ENCODE results near the gene ZNF609. TPM values are rescaled to one million over a fixed set of nuclear protein-coding genes. Genes with fewer than 3 reads are reported as not detected.

The ZNF609 gene
- total RNA-seq, 1 experiment from 2014 or later = 31.0 TPM

GRCh38 chr15:64713592-64713991 lies 253.2 kb downstream of the ZNF609 start:
- TF ChIP-seq MAX (IDR thresholded peaks at IDR 0.05) (no peak), POLR2AphosphoS5 (IDR thresholded peaks at IDR 0.05; ENCODE audit: low read depth, low read length) (no peak), JUND (IDR thresholded peaks at IDR 0.05) (no peak), CEBPB (IDR thresholded peaks at IDR 0.05; ENCODE audit: low read depth) (no peak), EGR1 (IDR thresholded peaks at IDR 0.05; ENCODE audit: low read depth) (no peak)
- TF ChIP-seq, protein P1, sequence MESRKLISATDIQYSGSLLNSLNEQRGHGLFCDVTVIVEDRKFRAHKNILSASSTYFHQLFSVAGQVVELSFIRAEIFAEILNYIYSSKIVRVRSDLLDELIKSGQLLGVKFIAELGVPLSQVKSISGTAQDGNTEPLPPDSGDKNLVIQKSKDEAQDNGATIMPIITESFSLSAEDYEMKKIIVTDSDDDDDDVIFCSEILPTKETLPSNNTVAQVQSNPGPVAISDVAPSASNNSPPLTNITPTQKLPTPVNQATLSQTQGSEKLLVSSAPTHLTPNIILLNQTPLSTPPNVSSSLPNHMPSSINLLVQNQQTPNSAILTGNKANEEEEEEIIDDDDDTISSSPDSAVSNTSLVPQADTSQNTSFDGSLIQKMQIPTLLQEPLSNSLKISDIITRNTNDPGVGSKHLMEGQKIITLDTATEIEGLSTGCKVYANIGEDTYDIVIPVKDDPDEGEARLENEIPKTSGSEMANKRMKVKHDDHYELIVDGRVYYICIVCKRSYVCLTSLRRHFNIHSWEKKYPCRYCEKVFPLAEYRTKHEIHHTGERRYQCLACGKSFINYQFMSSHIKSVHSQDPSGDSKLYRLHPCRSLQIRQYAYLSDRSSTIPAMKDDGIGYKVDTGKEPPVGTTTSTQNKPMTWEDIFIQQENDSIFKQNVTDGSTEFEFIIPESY (IDR thresholded peaks at IDR 0.05; ENCODE audit: extremely low read depth, insufficient replicate concordance, low read length) = no peak
- TF ChIP-seq, protein P2, sequence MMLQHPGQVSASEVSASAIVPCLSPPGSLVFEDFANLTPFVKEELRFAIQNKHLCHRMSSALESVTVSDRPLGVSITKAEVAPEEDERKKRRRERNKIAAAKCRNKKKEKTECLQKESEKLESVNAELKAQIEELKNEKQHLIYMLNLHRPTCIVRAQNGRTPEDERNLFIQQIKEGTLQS (IDR thresholded peaks at IDR 0.05) = no peak

GRCh38 chr15:64716452-64716851 lies 256.1 kb downstream of the ZNF609 start:
- POLR2A ChIA-PET = interaction anchor here (0.6 kb wide), 1 partner anchor 469 kb away, joined by 3 read pairs; the partner anchor contains the start of gene CLPX
- H2AFZ ChIP-seq (ENCODE audit: low read depth, low read length, poor library complexity, severe bottlenecking) = no peak overlapping the region
- no TSS peak for BruUV-seq (replicated peaks)
- H3K36me3 ChIP-seq (ENCODE audit: control insufficient read depth in 1 of 2, insufficient read depth in 2 of 2, low read length in 2 of 2) = no peaks in the 10 kb centered on the region
- no peaks in the 10 kb centered on the region for H3K27me3 ChIP-seq (ENCODE audit: insufficient read depth, low read length)
- H3K9me3 ChIP-seq (ENCODE audit: control insufficient read depth in 1 of 2, insufficient read depth in 1 of 2, low read depth in 1 of 2, low read length in 2 of 2) = no peaks in the 10 kb centered on the region
- no peak overlapping the region for H3K4me3 ChIP-seq (replicated peaks in 1 of 2; ENCODE audit: low read depth in 1 of 2, low read length in 2 of 2)
- no peak overlapping the region for H3K4me2 ChIP-seq (ENCODE audit: low read length)
- H4K20me1 ChIP-seq (ENCODE audit: insufficient read depth) = no peaks in the 10 kb centered on the region
- H3K27ac ChIP-seq (ENCODE audit: low read depth, low read length) = no peak overlapping the region
- H3K4me1 ChIP-seq (ENCODE audit: control insufficient read depth in 1 of 2, insufficient read depth in 2 of 2, low read length in 2 of 2) = no peaks in the 10 kb centered on the region
- no peaks in the 10 kb centered on the region for H3K79me2 ChIP-seq (ENCODE audit: insufficient read depth, low read length)
- CTCF ChIA-PET = interaction anchor here (1.0 to 1.6 kb wide), 2 partner anchors 12 kb away, joined by 3 to 4 read pairs; no protein-coding TSS in a partner anchor
- no peak for TF ChIP-seq CEBPB (IDR thresholded peaks at IDR 0.05; ENCODE audit: low read depth)
- TF ChIP-seq, protein P1 (IDR thresholded peaks at IDR 0.05; ENCODE audit: extremely low read depth, insufficient replicate concordance, low read length) = no peak
- no peak for TF ChIP-seq SIN3A (IDR thresholded peaks at IDR 0.05; ENCODE audit: low read depth)
- no peak for TF ChIP-seq SP1 (IDR thresholded peaks at IDR 0.05; ENCODE audit: low read depth)
- TF ChIP-seq ZNF274 (IDR thresholded peaks at IDR 0.05; ENCODE audit: low read depth, low read length) = no peak
- no peak for TF ChIP-seq EZH2phosphoT487 (IDR thresholded peaks at IDR 0.05; ENCODE audit: borderline replicate concordance)
- no peak for TF ChIP-seq EZH2 (IDR thresholded peaks at IDR 0.05)
- no peak for TF ChIP-seq POLR2AphosphoS5 (IDR thresholded peaks at IDR 0.05; ENCODE audit: low read depth, low read length)
- TF ChIP-seq YY1 (IDR thresholded peaks at IDR 0.05; ENCODE audit: extremely low read depth, insufficient replicate concordance, low read depth, low read length) = no peak
- no peak for TF ChIP-seq JUND (IDR thresholded peaks at IDR 0.05)
- TF ChIP-seq RAD21 (IDR thresholded peaks at IDR 0.05; ENCODE audit: low read depth) = no peak
- no peak for TF ChIP-seq CBX3 (IDR thresholded peaks at IDR 0.05; ENCODE audit: low read depth)
- no peak overlapping the region for H3K9ac ChIP-seq (ENCODE audit: low read length)
- H3K9me2 ChIP-seq (ENCODE audit: insufficient read depth) = no peaks in the 10 kb centered on the region
- DNase-seq (ENCODE audit: low read depth, low spot score) = no peak
- ATAC-seq = no peak
- RAD21 ChIA-PET (ENCODE audit: low non-redundant PET in 1 of 2, low total read pairs in 2 of 2, uncharacterized antibody in 2 of 2, unreplicated experiment in 2 of 2) = no interaction called here
- intact Hi-C loops (cut with micrococcal nuclease) = no loop called here

More at GRCh38 chr15:64713592-64713991, 253.2 kb downstream of the ZNF609 start:
- ChIA-PET RAD21 (ENCODE audit: low non-redundant PET in 1 of 2, low total read pairs in 2 of 2, uncharacterized antibody in 2 of 2, unreplicated experiment in 2 of 2) (no interaction called here), POLR2A (no interaction called here), CTCF (interaction anchor here (0.6 kb wide), 1 partner anchor 24 kb away, joined by 3 read pairs; no protein-coding TSS in a partner anchor)
- Histone ChIP-seq H4K20me1 (ENCODE audit: insufficient read depth) (no peaks in the 10 kb centered on the region), H3K36me3 (ENCODE audit: control insufficient read depth in 1 of 2, insufficient read depth in 2 of 2, low read length in 2 of 2) (no peaks in the 10 kb centered on the region), H3K9ac (ENCODE audit: low read length) (no peak overlapping the region), H3K9me2 (ENCODE audit: insufficient read depth) (no peaks in the 10 kb centered on the region), H3K27ac (ENCODE audit: low read depth, low read length) (no peak overlapping the region), H3K4me2 (ENCODE audit: low read length) (no peak overlapping the region), H3K4me1 (ENCODE audit: control insufficient read depth in 1 of 2, insufficient read depth in 2 of 2, low read length in 2 of 2) (no peaks in the 10 kb centered on the region), H3K4me3 (replicated peaks in 1 of 2; ENCODE audit: low read depth in 1 of 2, low read length in 2 of 2) (no peak overlapping the region), H2AFZ (ENCODE audit: low read depth, low read length, poor library complexity, severe bottlenecking) (no peak overlapping the region), H3K27me3 (ENCODE audit: insufficient read depth, low read length) (no peaks in the 10 kb centered on the region), H3K79me2 (ENCODE audit: insufficient read depth, low read length) (no peaks in the 10 kb centered on the region), H3K9me3 (ENCODE audit: control insufficient read depth in 1 of 2, insufficient read depth in 1 of 2, low read depth in 1 of 2, low read length in 2 of 2) (no peaks in the 10 kb centered on the region)
- ATAC-seq = no peak
- intact Hi-C loops (cut with micrococcal nuclease) = no loop called here
- no TSS peak for BruUV-seq (replicated peaks)
- no peak for DNase-seq (ENCODE audit: low read depth, low spot score)
